GM21825 (cell line): Measurements from ENCODE around the gene CEACAM3.
"Not testable (repeated sequence)": the region's sequence is repeated elsewhere in the genome, so short reads cannot be mapped to it uniquely, and the experiment has no call there.

ENCODE experiments used
- ATAC-seq: cut with Tn5 transposase; IDR thresholded peaks from one replicate; pipeline ENCODE4 v1.9.1; 2021; ENCODE audit warnings: mild to moderate bottlenecking, moderate library complexity; ENCODE audit not compliant: unreplicated experiment

CEACAM3 gene

GRCh38 chr19:41796362-41796761 lies at the start of gene CEACAM3:
TSS of gene CEACAM3 (plus strand) at chr19:41796587. CDS start at chr19:41796678, 91 bp downstream.
- ATAC-seq, result no peak

- no peak for ATAC-seq
These were observed 49.7 kb upstream of the CEACAM3 start for GRCh38 chr19:41746593-41747227.

GRCh38 chr19:41748012-41748411 lies 48.4 kb upstream of the CEACAM3 start:
- no peak for ATAC-seq

GRCh38 chr19:41750248-41751134 lies 45.9 kb upstream of the CEACAM3 start:
- not testable (repeated sequence) for ATAC-seq

GRCh38 chr19:41753159-41753558 lies 43.2 kb upstream of the CEACAM3 start:
- ATAC-seq, result no peak

- ATAC-seq, result no peak
These were observed 42.4 kb upstream of the CEACAM3 start for GRCh38 chr19:41753936-41754529.

- no peak for ATAC-seq
These were observed 41.0 kb upstream of the CEACAM3 start, which contains the start of gene CEACAM6 for GRCh38 chr19:41755328-41755913. TSS of gene CEACAM6 (plus strand) at chr19:41755530. CDS start at chr19:41755639, 109 bp downstream.

- no peak for ATAC-seq
These were observed 37.5 kb upstream of the CEACAM3 start for GRCh38 chr19:41758846-41759245.

- ATAC-seq, result no peak
These were observed 29.3 kb upstream of the CEACAM3 start for GRCh38 chr19:41767115-41767514.

GRCh38 chr19:41768105-41768504 lies 28.3 kb upstream of the CEACAM3 start:
- not testable (repeated sequence) for ATAC-seq

- ATAC-seq, result no peak
These were observed 26.8 kb upstream of the CEACAM3 start for GRCh38 chr19:41769608-41770007.

GRCh38 chr19:41771410-41771809 lies 25.0 kb upstream of the CEACAM3 start:
- ATAC-seq, result no peak

- ATAC-seq, result no peak
These were observed 21.8 kb upstream of the CEACAM3 start for GRCh38 chr19:41774515-41774980.

- ATAC-seq, result no peak
These were observed 19.7 kb upstream of the CEACAM3 start for GRCh38 chr19:41776700-41777099.

- ATAC-seq, result no peak
These were observed 12.8 kb upstream of the CEACAM3 start for GRCh38 chr19:41783612-41784011.

GRCh38 chr19:41784312-41784711 lies 12.1 kb upstream of the CEACAM3 start:
- no peak for ATAC-seq

- ATAC-seq, result no peak
These were observed 11.6 kb upstream of the CEACAM3 start for GRCh38 chr19:41784743-41785142.

GRCh38 chr19:41785653-41786052 lies 10.7 kb upstream of the CEACAM3 start:
- ATAC-seq, result no peak

- no peak for ATAC-seq
These were observed 9.3 kb upstream of the CEACAM3 start for GRCh38 chr19:41787055-41787454.

GRCh38 chr19:41788518-41788917 lies 7.9 kb upstream of the CEACAM3 start:
- ATAC-seq, result not testable (repeated sequence)

GRCh38 chr19:41789053-41789452 lies 7.3 kb upstream of the CEACAM3 start:
- ATAC-seq, result not testable (repeated sequence)
